HepG2 (cell line): ENCODE results near the gene FGD2. TPM values are rescaled to one million over a fixed set of nuclear protein-coding genes. Genes with fewer than 3 reads are reported as not detected.
A peak's percentile ranks its signal among the peaks of the same experiment; 100 is the strongest.

Experiments used
- EED ChIP-seq: sonication (generic); formaldehyde crosslinking; IDR thresholded peaks from 2 replicates; pipeline ENCODE4 v1.5.0; 2020; ENCODE audit warnings: mild to moderate bottlenecking, missing genetic modification reagents
- HNRNPK ChIP-seq: fragments of 200-400 bp; formaldehyde crosslinking; IDR thresholded peaks from 2 replicates; pipeline ENCODE4 v1.6.1; 2018; ENCODE audit warnings: low read length, low read depth, moderate library complexity, mild to moderate bottlenecking; ENCODE audit not compliant: poor library complexity, severe bottlenecking
- KLF16 ChIP-seq, 2 experiments: sonication (generic) in 1 of 2; formaldehyde crosslinking in 1 of 2; IDR thresholded peaks; 2 replicates each; pipeline versions ENCODE4 v1.6.1 to v1.8.0; 2016 to 2023; ENCODE audit warnings: missing genetic modification reagents in 2 of 2, missing compliant biosample characterization in 1 of 2
- MIER2 ChIP-seq: IDR thresholded peaks from 2 replicates; pipeline ENCODE4 v1.6.1; 2016; ENCODE audit warnings: missing biosample characterization, missing genetic modification reagents
- SMYD3 ChIP-seq: sonication (generic); formaldehyde crosslinking; IDR thresholded peaks from 2 replicates; pipeline ENCODE4 v1.8.1; 2023; ENCODE audit warnings: mild to moderate bottlenecking, missing genetic modification reagents
- polyA plus RNA-seq, 8 experiments: library from polyadenylated mRNA; depleted of rRNA in 3 of 8; stranded (reverse) in 7 of 8; unstranded in 1 of 8; fragments of >200 nt; fragmentation: Illumina TruSeq in 4 of 8; extraction: Trizol in 4 of 8; gene quantifications; 2 replicates each; pipeline versions ENCODE4 v1.2.1 to v1.2.3, GENCODE V29; 2011 to 2016; ENCODE audit warnings: low read depth in 4 of 8, missing spikeins in 1 of 8, mixed read lengths in 1 of 8; ENCODE audit not compliant: insufficient read depth in 1 of 8
- total RNA-seq, 5 experiments: library from RNA; depleted of rRNA; stranded (reverse); fragments of >200 nt; fragmentation: Illumina TruSeq; extraction: Trizol; gene quantifications; 2 replicates each; pipeline ENCODE4 v1.2.3, GENCODE V29; 2016; ENCODE audit warnings: low read depth in 1 of 5
- TF ChIP-seq, protein P1 (sequence below), 2 experiments: sonication (generic) in 1 of 2; formaldehyde crosslinking in 1 of 2; IDR thresholded peaks; 2 replicates each; pipeline versions ENCODE4 v1.6.1 to v1.9.0; 2014 to 2022; ENCODE audit warnings: antibody characterized with exemption in 1 of 2, borderline replicate concordance in 1 of 2, inconsistent platforms in 1 of 2, low read depth in 1 of 2, missing genetic modification reagents in 1 of 2
- TF ChIP-seq, protein P2 (sequence below): sonication (generic); formaldehyde crosslinking; IDR thresholded peaks from 2 replicates; pipeline ENCODE4 v1.8.1; 2023; ENCODE audit warnings: mild to moderate bottlenecking, inconsistent platforms, moderate library complexity, missing genetic modification reagents, borderline replicate concordance
- TF ChIP-seq, protein P3 (sequence below): sonication (generic); formaldehyde crosslinking; IDR thresholded peaks from 2 replicates; pipeline ENCODE4 v1.5.0; 2020; ENCODE audit warnings: mild to moderate bottlenecking, missing genetic modification reagents

The FGD2 gene
- total and polyA plus RNA-seq, 2 of the 13 experiments (the other 11 are each of a cell fraction or from before 2014, with no cell fraction given), result not detected

DNA sequence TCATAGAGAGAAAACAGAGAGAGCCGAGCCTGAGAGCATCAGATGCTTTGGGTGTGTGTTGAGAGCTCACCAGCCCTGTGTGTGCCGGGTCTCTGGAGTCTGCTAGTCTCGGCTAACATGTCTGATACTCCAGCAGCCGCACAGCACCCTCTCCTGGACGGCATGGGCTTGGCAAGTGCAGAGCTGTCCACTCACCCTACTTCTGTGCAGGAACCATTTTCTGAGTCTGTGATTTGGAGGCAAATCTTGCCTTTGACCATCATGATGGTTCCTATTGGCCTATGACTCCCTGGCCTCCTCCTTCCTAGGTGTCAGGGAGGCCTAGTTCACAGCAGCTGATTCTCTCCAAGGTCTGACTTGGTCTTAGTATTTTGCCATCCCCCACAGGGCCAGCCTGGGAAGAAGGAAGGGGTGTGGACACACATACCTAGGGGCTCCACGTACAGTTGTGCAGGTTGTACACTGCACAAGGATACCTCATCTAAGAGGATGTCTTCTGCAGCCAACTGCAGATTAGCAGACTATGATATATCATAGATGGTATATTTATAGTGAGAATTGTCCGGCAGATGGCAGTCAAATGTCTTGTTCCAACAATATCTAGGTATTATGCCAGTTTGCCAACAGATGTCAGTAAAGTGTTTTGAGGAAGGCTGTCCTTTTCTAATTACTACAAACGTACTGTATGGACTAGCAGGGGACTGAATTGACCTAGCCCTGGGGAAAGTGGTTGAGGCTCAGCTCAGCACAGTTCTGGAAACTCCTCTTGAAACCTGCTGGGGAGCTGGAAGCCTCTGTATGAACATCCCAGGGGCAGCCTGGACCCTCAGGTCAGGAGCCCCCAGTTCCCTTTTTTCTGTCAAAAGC, 13.0 kb downstream of the FGD2 start (continued):
- TF ChIP-seq, protein P1, sequence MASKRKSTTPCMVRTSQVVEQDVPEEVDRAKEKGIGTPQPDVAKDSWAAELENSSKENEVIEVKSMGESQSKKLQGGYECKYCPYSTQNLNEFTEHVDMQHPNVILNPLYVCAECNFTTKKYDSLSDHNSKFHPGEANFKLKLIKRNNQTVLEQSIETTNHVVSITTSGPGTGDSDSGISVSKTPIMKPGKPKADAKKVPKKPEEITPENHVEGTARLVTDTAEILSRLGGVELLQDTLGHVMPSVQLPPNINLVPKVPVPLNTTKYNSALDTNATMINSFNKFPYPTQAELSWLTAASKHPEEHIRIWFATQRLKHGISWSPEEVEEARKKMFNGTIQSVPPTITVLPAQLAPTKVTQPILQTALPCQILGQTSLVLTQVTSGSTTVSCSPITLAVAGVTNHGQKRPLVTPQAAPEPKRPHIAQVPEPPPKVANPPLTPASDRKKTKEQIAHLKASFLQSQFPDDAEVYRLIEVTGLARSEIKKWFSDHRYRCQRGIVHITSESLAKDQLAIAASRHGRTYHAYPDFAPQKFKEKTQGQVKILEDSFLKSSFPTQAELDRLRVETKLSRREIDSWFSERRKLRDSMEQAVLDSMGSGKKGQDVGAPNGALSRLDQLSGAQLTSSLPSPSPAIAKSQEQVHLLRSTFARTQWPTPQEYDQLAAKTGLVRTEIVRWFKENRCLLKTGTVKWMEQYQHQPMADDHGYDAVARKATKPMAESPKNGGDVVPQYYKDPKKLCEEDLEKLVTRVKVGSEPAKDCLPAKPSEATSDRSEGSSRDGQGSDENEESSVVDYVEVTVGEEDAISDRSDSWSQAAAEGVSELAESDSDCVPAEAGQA (IDR thresholded peaks at IDR 0.05; ENCODE audit: low read depth), result no peak
- TF ChIP-seq, protein P1 (CRISPR knock-in tag; IDR thresholded peaks at IDR 0.05; ENCODE audit: borderline replicate concordance), result no peak
- TF ChIP-seq KLF16 (CRISPR knock-in tag; IDR thresholded peaks at IDR 0.05) (peak in 1 of 2 experiments; percentile 29; a peak in 1 of 4 replicates), HNRNPK (no peak), EED (0 out of 2 replicates have a peak, but pooled peaks have one; percentile 69), SMYD3 (CRISPR knock-in tag) (no peak), MIER2 (CRISPR knock-in tag) (no peak)
- TF ChIP-seq, protein P2, sequence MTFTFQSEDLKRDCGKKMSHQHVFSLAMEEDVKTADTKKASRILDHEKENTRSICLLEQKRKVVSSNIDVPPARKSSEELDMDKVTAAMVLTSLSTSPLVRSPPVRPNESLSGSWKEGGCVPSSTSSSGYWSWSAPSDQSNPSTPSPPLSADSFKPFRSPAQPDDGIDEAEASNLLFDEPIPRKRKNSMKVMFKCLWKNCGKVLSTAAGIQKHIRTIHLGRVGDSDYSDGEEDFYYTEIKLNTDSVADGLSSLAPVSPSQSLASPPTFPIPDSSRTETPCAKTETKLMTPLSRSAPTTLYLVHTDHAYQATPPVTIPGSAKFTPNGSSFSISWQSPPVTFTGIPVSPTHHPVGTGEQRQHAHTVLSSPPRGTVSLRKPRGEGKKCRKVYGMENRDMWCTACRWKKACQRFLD (CRISPR knock-in tag), result 0 out of 2 replicates have a peak, but pooled peaks have one; percentile 64
- TF ChIP-seq, protein P3, sequence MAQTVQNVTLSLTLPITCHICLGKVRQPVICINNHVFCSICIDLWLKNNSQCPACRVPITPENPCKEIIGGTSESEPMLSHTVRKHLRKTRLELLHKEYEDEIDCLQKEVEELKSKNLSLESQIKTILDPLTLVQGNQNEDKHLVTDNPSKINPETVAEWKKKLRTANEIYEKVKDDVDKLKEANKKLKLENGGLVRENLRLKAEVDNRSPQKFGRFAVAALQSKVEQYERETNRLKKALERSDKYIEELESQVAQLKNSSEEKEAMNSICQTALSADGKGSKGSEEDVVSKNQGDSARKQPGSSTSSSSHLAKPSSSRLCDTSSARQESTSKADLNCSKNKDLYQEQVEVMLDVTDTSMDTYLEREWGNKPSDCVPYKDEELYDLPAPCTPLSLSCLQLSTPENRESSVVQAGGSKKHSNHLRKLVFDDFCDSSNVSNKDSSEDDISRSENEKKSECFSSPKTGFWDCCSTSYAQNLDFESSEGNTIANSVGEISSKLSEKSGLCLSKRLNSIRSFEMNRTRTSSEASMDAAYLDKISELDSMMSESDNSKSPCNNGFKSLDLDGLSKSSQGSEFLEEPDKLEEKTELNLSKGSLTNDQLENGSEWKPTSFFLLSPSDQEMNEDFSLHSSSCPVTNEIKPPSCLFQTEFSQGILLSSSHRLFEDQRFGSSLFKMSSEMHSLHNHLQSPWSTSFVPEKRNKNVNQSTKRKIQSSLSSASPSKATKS (CRISPR knock-in tag), result no peak
